ENCODE results near the gene NCKAP1.
"Not testable (repeated sequence)": the region's sequence is repeated elsewhere in the genome, so short reads cannot be mapped to it uniquely, and the experiment has no call there.

NCKAP1 gene

DNA sequence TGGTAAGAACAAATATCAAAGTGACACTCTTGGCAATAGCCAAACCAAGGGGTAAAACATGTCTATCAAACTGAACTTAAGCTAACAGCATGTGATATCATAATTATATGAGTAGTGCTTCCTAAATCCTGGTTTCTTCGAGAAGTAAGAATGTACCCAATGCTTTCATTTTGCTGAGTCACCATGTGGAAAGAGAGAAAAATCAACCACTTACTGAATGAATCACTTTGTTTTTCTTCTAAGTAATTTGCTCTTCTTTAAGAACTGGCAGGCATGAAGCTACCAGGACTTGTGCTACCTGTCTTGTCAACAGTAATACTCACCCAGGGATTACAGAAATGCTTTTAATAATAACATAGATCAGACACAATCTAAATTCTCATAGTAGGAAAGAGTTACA, 21.3 kb upstream of the NCKAP1 start:
- DNase-seq (ENCODE audit: low read depth in 1 of 2, low spot score in 1 of 2) = no peak
- Histone ChIP-seq H3K27me3 (ENCODE audit: insufficient read depth, poor library complexity, severe bottlenecking) (no peaks in the 10 kb centered on the region), H3K4me3 (replicated peaks; ENCODE audit: insufficient read depth, low read length) (no peak overlapping the region), H3K27ac (replicated peaks) (no peak overlapping the region)
- TF ChIP-seq, protein P1, sequence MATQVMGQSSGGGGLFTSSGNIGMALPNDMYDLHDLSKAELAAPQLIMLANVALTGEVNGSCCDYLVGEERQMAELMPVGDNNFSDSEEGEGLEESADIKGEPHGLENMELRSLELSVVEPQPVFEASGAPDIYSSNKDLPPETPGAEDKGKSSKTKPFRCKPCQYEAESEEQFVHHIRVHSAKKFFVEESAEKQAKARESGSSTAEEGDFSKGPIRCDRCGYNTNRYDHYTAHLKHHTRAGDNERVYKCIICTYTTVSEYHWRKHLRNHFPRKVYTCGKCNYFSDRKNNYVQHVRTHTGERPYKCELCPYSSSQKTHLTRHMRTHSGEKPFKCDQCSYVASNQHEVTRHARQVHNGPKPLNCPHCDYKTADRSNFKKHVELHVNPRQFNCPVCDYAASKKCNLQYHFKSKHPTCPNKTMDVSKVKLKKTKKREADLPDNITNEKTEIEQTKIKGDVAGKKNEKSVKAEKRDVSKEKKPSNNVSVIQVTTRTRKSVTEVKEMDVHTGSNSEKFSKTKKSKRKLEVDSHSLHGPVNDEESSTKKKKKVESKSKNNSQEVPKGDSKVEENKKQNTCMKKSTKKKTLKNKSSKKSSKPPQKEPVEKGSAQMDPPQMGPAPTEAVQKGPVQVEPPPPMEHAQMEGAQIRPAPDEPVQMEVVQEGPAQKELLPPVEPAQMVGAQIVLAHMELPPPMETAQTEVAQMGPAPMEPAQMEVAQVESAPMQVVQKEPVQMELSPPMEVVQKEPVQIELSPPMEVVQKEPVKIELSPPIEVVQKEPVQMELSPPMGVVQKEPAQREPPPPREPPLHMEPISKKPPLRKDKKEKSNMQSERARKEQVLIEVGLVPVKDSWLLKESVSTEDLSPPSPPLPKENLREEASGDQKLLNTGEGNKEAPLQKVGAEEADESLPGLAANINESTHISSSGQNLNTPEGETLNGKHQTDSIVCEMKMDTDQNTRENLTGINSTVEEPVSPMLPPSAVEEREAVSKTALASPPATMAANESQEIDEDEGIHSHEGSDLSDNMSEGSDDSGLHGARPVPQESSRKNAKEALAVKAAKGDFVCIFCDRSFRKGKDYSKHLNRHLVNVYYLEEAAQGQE (IDR thresholded peaks at IDR 0.05; ENCODE audit: insufficient replicate concordance, low read depth) = no peak
- TF ChIP-seq SPI1 (IDR thresholded peaks at IDR 0.05; ENCODE audit: borderline replicate concordance, low read depth) = no peak
- TF ChIP-seq, protein P2, sequence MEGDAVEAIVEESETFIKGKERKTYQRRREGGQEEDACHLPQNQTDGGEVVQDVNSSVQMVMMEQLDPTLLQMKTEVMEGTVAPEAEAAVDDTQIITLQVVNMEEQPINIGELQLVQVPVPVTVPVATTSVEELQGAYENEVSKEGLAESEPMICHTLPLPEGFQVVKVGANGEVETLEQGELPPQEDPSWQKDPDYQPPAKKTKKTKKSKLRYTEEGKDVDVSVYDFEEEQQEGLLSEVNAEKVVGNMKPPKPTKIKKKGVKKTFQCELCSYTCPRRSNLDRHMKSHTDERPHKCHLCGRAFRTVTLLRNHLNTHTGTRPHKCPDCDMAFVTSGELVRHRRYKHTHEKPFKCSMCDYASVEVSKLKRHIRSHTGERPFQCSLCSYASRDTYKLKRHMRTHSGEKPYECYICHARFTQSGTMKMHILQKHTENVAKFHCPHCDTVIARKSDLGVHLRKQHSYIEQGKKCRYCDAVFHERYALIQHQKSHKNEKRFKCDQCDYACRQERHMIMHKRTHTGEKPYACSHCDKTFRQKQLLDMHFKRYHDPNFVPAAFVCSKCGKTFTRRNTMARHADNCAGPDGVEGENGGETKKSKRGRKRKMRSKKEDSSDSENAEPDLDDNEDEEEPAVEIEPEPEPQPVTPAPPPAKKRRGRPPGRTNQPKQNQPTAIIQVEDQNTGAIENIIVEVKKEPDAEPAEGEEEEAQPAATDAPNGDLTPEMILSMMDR (IDR thresholded peaks at IDR 0.05; ENCODE audit: insufficient read depth, low read length) = no peak
- no peak for TF ChIP-seq GABPA (IDR thresholded peaks at IDR 0.05; ENCODE audit: low read depth)
- TF ChIP-seq POLR2AphosphoS5 (IDR thresholded peaks at IDR 0.05; ENCODE audit: low read depth) = no peak

DNA sequence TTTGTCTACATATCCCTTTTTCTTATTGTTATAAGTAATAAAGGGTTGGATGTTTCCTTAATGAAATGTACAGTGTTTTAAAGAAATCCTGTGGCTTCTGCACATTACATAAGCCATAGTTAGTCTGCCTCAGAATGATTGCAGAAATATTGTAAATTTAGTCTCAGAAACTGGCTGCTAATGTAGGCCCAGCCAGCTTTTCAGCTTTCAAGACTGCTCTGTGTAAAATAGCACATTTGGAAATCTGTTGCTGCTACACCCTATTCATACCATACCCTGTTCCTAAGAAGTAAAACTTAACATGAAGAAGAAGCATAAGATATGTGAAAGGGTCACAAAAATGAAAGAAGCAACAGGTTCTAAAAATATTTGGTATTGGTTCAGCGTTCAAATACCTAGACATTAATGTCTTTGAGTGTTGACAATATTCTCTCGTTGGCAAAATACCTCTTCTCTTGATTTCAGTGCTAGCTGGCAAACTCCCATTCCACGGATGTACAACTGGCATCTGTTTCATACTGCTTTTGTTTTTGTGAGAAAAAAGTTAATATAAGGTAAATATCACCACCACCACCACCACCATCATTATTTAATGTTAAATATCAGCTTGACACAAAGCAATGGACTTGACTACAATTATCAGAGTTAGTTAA, 19.2 kb upstream of the NCKAP1 start:
- TF ChIP-seq SPI1 (IDR thresholded peaks at IDR 0.05; ENCODE audit: borderline replicate concordance, low read depth) (no peak), POLR2AphosphoS5 (IDR thresholded peaks at IDR 0.05; ENCODE audit: low read depth) (no peak)
- TF ChIP-seq, protein P2 (IDR thresholded peaks at IDR 0.05; ENCODE audit: insufficient read depth, low read length) = no peak
- TF ChIP-seq, protein P1 (IDR thresholded peaks at IDR 0.05; ENCODE audit: insufficient replicate concordance, low read depth) = no peak
- DNase-seq (ENCODE audit: low read depth in 1 of 2, low spot score in 1 of 2) = no peak
- Histone ChIP-seq H3K4me3 (replicated peaks; ENCODE audit: insufficient read depth, low read length) (no peak overlapping the region), H3K27ac (replicated peaks) (no peak overlapping the region), H3K27me3 (ENCODE audit: insufficient read depth, poor library complexity, severe bottlenecking) (no peaks in the 10 kb centered on the region)

DNA sequence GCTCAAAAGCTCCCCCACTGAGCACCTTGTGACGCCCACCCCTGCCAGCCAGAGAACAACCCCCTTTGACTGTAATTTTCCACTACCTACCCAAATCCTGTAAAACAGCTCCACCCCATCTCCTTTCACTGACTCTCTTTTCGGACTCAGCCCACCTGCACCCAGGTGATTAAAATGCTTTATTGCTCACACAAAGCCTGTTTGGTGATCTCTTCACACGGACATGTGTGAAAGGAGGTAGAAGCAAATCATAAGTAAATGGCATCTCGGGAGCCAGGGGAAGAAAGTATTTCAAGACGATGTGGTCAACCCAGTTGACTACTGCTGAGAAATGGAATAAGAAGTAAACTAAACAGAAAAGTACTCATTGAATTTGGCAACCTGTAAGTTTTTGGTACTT, 11.2 kb upstream of the NCKAP1 start:
- no peak overlapping the region for H3K27ac ChIP-seq (replicated peaks)
- TF ChIP-seq POLR2AphosphoS5 (IDR thresholded peaks at IDR 0.05; ENCODE audit: low read depth) = no peak
- TF ChIP-seq GABPA (IDR thresholded peaks at IDR 0.05; ENCODE audit: low read depth) = no peak
- TF ChIP-seq, protein P1 (IDR thresholded peaks at IDR 0.05; ENCODE audit: insufficient replicate concordance, low read depth) = no peak
- no peak for TF ChIP-seq SPI1 (IDR thresholded peaks at IDR 0.05; ENCODE audit: borderline replicate concordance, low read depth)
- TF ChIP-seq, protein P2 (IDR thresholded peaks at IDR 0.05; ENCODE audit: insufficient read depth, low read length) = no peak
- no peak overlapping the region for H3K4me3 ChIP-seq (replicated peaks; ENCODE audit: insufficient read depth, low read length)

DNA sequence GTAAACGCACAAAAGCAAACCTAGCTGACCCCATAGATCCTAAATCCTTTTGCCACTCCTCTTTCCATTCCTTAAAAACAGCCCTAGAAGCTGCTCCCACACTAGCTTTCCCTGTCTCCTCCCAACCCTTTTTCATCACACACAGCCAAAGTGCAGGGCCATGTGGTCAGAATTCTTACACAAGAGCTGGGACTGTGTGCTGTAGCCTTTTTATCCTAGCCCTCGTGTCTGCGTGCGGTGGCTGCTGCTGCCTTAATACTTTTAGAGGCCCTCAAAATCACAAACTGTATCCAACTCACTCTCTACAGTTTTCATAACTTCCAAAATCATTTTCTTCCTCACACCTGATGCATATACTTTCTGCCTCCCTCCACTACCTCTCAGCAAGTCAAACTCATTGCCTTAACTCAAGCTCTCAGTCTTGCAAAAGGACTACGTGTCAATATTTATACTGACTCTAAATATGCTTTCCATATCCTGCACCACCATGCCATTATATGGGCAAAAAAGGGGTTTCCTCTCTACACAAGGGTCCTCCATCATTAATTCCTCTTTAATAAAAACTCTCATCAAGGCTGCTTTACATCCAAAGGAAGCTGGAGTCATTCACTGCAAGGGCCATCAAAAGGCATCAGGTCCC, 9.3 kb upstream of the NCKAP1 start:
- H3K27me3 ChIP-seq (ENCODE audit: insufficient read depth, poor library complexity, severe bottlenecking); H3K27ac ChIP-seq (replicated peaks); H3K4me3 ChIP-seq (replicated peaks; ENCODE audit: insufficient read depth, low read length); DNase-seq (ENCODE audit: low read depth in 1 of 2, low spot score in 1 of 2): not testable (repeated sequence)

More for the DNA sequence above, 11.2 kb upstream of the NCKAP1 start:
- H3K27me3 ChIP-seq (ENCODE audit: insufficient read depth, poor library complexity, severe bottlenecking) = no peaks in the 10 kb centered on the region
- no peak for DNase-seq (ENCODE audit: low read depth in 1 of 2, low spot score in 1 of 2)

DNA sequence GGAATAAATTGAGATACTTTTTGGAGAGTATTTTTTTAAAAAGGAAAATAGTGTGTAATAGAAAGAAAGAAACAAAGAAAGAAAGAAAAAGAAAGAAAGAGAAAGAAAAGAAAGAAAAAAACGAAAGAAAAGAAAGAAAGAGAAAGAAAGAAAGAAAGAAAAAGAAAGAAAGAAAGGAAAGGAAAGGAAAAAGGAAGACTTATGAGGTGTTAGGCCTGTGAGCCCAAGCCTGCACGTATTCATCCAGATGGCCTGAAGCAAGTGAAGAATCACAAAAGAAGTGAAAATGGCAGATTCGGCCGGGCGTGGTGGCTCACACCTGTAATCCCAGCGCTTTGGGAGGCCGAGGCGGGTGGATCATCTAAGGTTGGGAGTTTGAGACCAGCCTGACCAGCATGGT, 5.3 kb upstream of the NCKAP1 start:
- DNase-seq (ENCODE audit: low read depth in 1 of 2, low spot score in 1 of 2); H3K4me3 ChIP-seq (replicated peaks; ENCODE audit: insufficient read depth, low read length); H3K27ac ChIP-seq (replicated peaks): not testable (repeated sequence)
- peaks cover 27% of the 10 kb centered on the region for H3K27me3 ChIP-seq (ENCODE audit: insufficient read depth, poor library complexity, severe bottlenecking)
